Aorta (tissue), 5 donors: Measurements from ENCODE around the gene DYSF. TPM values are rescaled to one million over a fixed set of nuclear protein-coding genes. Genes with fewer than 3 reads are reported as not detected.

Experiments
- ATAC-seq: fragments of 200-7000 bp; cut with Tn5 transposase; one replicate; pipeline ENCODE4 v1.9.1; 2022; ENCODE audit warnings: moderate library complexity; ENCODE audit not compliant: low FRiP score
- DNase-seq, 2 donors: peaks; one replicate each; pipeline ENCODE4 v3.0.0-alpha.2; 2020
- H3K27ac ChIP-seq, 2 donors: one replicate each; pipeline ENCODE4 v1.5.1; 2013; ENCODE audit warnings: low read length in 2 of 2, mild to moderate bottlenecking in 2 of 2, moderate library complexity in 2 of 2, control low read depth in 1 of 2, inconsistent platforms in 1 of 2, low read depth in 1 of 2
- H3K27me3 ChIP-seq, 2 donors: one replicate each; pipeline ENCODE4 v1.6.1; 2013; ENCODE audit warnings: control low read depth in 1 of 2, low read length in 1 of 2, mild to moderate bottlenecking in 1 of 2, moderate library complexity in 1 of 2; ENCODE audit not compliant: insufficient read depth in 2 of 2, control insufficient read depth in 1 of 2
- H3K36me3 ChIP-seq, 2 donors: one replicate each; pipeline ENCODE4 v1.6.1; 2013; ENCODE audit warnings: control low read depth in 1 of 2, low read length in 1 of 2, mild to moderate bottlenecking in 1 of 2; ENCODE audit not compliant: insufficient read depth in 2 of 2, control insufficient read depth in 1 of 2
- H3K4me1 ChIP-seq, 2 donors: one replicate each; pipeline ENCODE4 v1.6.1; 2013; ENCODE audit warnings: low read length in 2 of 2, control low read depth in 1 of 2, mild to moderate bottlenecking in 1 of 2, moderate library complexity in 1 of 2; ENCODE audit not compliant: insufficient read depth in 2 of 2, control insufficient read depth in 1 of 2
- H3K4me3 ChIP-seq, 2 donors: one replicate each; pipeline ENCODE4 v1.5.1; 2013; ENCODE audit warnings: low read length in 2 of 2, control low read depth in 1 of 2, mild to moderate bottlenecking in 1 of 2
- H3K9me3 ChIP-seq: one replicate; pipeline ENCODE4 v1.6.1; 2013; ENCODE audit warnings: mild to moderate bottlenecking, low read length; ENCODE audit not compliant: control insufficient read depth
- WGBS, 2 donors: extraction: QIAGEN DNeasy Blood & Tissue Kit; methylation state at CpG; one replicate each; pipeline ENCODE4 v1.1.7; 2013; 5-methylcytosine and 5-hydroxymethylcytosine counted together
- intact Hi-C, 2 donors: fragments of 100-400 bp; cut with DNase I; formaldehyde crosslinking; loops; one replicate each; pipeline versions ENCODE4 v1.14.2 to v1.15.0; 2022
- polyA plus RNA-seq, 2 donors: library from polyadenylated mRNA; stranded (reverse); fragments of 200-250 nt; gene quantifications; one replicate each; pipeline ENCODE4 v1.2.3, GENCODE V29; 2013
- total RNA-seq, 2 donors: library from RNA; stranded (reverse); fragmentation: NEBNext Ultra II Directional; extraction: Animal tissue kit (Norgen Biotek cat#: 25700); gene quantifications; one replicate each; pipeline ENCODE4 v1.2.1, GENCODE V29; 2021
- donor health status: healthy with polysubstance abuse.
- donor health status: Bipolar disorder and iron deficiency.
- donor health status: DM: no; HTN: no; CAD: no.
- donor health status: DM: no; HTN: no; CAD: no.
- donor health status: DM: yes; HTN: yes; CAD: no.

DYSF gene
- total and polyA plus RNA-seq, 4 donors: 3.1 to 28.8 (median 17.5) TPM

- Histone ChIP-seq H3K27me3 (no peaks in the 10 kb centered on the region), H3K4me3 (no peak overlapping the region), H3K27ac (no peak overlapping the region), H3K36me3 (no peaks in the 10 kb centered on the region), H3K4me1 (no peaks in the 10 kb centered on the region), H3K9me3 (no peaks in the 10 kb centered on the region)
- no peak for ATAC-seq
- peak in 1 of 2 donors; percentile 49 for DNase-seq
- intact Hi-C loops: no loop called here
- 90 to 92% methylated on average over 6 of the region's 6 CpGs for WGBS, 2 donors
These were observed 218.0 kb downstream of the DYSF start for GRCh38 chr2:71671203-71671854.

- 87 to 88% methylated on average over 27 to 28 of the region's 28 CpGs for WGBS, 2 donors
- Histone ChIP-seq H3K36me3 (no peaks in the 10 kb centered on the region), H3K9me3 (no peaks in the 10 kb centered on the region), H3K4me1 (no peaks in the 10 kb centered on the region), H3K27me3 (no peaks in the 10 kb centered on the region), H3K4me3 (no peak overlapping the region), H3K27ac (no peak overlapping the region)
- intact Hi-C loops: no loop called here
- peak in 1 of 2 donors; percentile 59 for DNase-seq
- ATAC-seq: peak; percentile 31
These were observed 218.8 kb downstream of the DYSF start for GRCh38 chr2:71671895-71672825.

- no peaks in the 10 kb centered on the region for H3K9me3 ChIP-seq
- no peaks in the 10 kb centered on the region for H3K27me3 ChIP-seq
- no peak overlapping the region for H3K4me3 ChIP-seq
- H3K4me1 ChIP-seq: no peaks in the 10 kb centered on the region
- ATAC-seq (no peak), DNase-seq (peak in 1 of 2 donors; percentile 36)
- no peak overlapping the region for H3K27ac ChIP-seq
- 95 to 96% methylated on average over 14 of the region's 14 CpGs for WGBS, 2 donors
- intact Hi-C loops: no loop called here
- no peaks in the 10 kb centered on the region for H3K36me3 ChIP-seq
These were observed 219.8 kb downstream of the DYSF start for GRCh38 chr2:71672826-71673795.

- no peak for DNase-seq
- Histone ChIP-seq H3K4me1 (no peaks in the 10 kb centered on the region), H3K36me3 (no peaks in the 10 kb centered on the region)
These were observed 220.9 kb downstream of the DYSF start for GRCh38 chr2:71674158-71674851.

DNA sequence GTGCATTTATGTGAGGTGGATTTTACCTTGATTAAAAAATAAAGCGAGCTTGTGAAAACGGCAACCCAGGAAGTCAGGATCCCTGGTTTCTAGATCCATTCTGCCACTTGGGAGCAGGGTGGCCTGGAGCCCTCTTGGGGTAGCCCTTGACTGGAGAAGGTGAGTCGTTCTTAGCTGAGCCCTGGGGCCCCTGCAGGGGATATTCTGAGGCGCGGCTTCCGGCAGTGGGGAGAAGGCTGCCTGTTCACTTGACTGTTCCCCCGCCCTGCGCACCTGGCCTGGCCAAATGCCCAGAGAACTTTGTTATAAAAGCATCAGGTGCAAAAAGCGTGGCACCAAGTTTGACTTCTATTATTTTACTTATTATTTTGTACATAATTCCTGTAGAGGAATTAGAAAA lies 221.9 kb downstream of the DYSF start:
- intact Hi-C loops: no loop called here
- DNase-seq: peak in 1 of 2 donors; percentile 48
- no peaks in the 10 kb centered on the region for H3K9me3 ChIP-seq
- no peaks in the 10 kb centered on the region for H3K4me1 ChIP-seq
- no peaks in the 10 kb centered on the region for H3K27me3 ChIP-seq
- WGBS, 2 donors: 86% methylated on average over 9 of the region's 9 CpGs
- no peak overlapping the region for H3K27ac ChIP-seq
- no peak overlapping the region for H3K4me3 ChIP-seq
- H3K36me3 ChIP-seq: no peaks in the 10 kb centered on the region
- no peak for ATAC-seq

More at GRCh38 chr2:71674158-71674851, 220.9 kb downstream of the DYSF start:
- H3K9me3 ChIP-seq: no peaks in the 10 kb centered on the region
- 93 to 95% methylated on average over 7 of the region's 7 CpGs for WGBS, 2 donors
- no peak overlapping the region for H3K27ac ChIP-seq
- H3K27me3 ChIP-seq: no peaks in the 10 kb centered on the region
- no peak for ATAC-seq
- H3K4me3 ChIP-seq: no peak overlapping the region
- intact Hi-C loops: no loop called here

DNA sequence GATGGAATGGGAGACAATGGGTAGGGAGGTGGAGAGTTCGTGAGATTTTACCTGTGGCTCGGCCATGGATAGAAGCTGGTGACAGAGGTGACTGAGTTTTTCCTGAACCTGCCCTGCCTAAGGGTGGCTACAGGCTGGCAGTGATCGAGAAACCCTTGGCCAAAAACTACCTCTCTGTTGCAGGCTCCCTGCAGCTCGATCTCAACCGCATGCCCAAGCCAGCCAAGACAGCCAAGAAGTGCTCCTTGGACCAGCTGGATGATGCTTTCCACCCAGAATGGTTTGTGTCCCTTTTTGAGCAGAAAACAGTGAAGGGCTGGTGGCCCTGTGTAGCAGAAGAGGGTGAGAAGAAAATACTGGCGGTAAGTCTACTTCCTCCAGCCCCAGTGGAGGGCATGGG lies 225.5 kb downstream of the DYSF start:
- Histone ChIP-seq H3K27me3 (no peaks in the 10 kb centered on the region), H3K36me3 (no peaks in the 10 kb centered on the region), H3K27ac (no peak overlapping the region), H3K4me1 (no peaks in the 10 kb centered on the region), H3K4me3 (no peak overlapping the region), H3K9me3 (no peaks in the 10 kb centered on the region)
- intact Hi-C loops: no loop called here
- DNase-seq: no peak
- 83 to 90% methylated on average over 6 of the region's 6 CpGs for WGBS, 2 donors
- ATAC-seq: no peak

GRCh38 chr2:71679491-71679890 lies 226.1 kb downstream of the DYSF start:
- Histone ChIP-seq H3K4me1 (no peaks in the 10 kb centered on the region), H3K27me3 (no peaks in the 10 kb centered on the region), H3K27ac (no peak overlapping the region), H3K4me3 (no peak overlapping the region), H3K9me3 (no peaks in the 10 kb centered on the region), H3K36me3 (no peaks in the 10 kb centered on the region)
- 49 to 60% methylated on average over 4 of the region's 4 CpGs for WGBS, 2 donors
- ATAC-seq (no peak), DNase-seq (no peak)
- intact Hi-C loops: no loop called here

DNA sequence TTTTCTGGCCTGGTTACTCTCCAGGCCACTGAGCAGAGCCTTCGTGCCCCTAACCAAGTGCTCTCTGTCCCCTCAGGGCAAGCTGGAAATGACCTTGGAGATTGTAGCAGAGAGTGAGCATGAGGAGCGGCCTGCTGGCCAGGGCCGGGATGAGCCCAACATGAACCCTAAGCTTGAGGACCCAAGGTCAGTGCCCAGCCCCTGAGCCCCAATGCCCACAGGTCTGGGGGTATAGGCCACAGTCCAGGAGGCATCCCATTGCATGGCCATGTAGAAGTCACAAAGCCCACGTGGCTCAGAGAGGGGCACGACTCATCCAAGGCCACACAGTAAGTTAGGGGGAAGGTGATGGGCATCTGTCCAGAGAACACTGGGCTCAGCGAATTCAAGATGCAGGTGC lies 227.6 kb downstream of the DYSF start:
- H3K36me3 ChIP-seq: no peaks in the 10 kb centered on the region
- 91 to 94% methylated on average over 6 of the region's 6 CpGs for WGBS, 2 donors
- H3K4me3 ChIP-seq: no peak overlapping the region
- ATAC-seq (no peak), DNase-seq (peak in 1 of 2 donors; percentile 62)
- H3K4me1 ChIP-seq: no peaks in the 10 kb centered on the region
- H3K27me3 ChIP-seq: no peaks in the 10 kb centered on the region
- H3K9me3 ChIP-seq: no peaks in the 10 kb centered on the region
- no peak overlapping the region for H3K27ac ChIP-seq
- intact Hi-C loops: no loop called here
